Mesenteric fat pad (tissue), 1 donor: ENCODE results near the gene STKLD1. TPM values are rescaled to one million over a fixed set of nuclear protein-coding genes. Genes with fewer than 3 reads are reported as not detected.
A peak's percentile ranks its signal among the peaks of the same experiment; 100 is the strongest.
"Not testable (repeated sequence)": the region's sequence is repeated elsewhere in the genome, so short reads cannot be mapped to it uniquely, and the experiment has no call there.

Experiments
- DNase-seq: peaks from one replicate; pipeline ENCODE4 v3.0.0-alpha.2; 2020; ENCODE audit warnings: low spot score
- total RNA-seq: library from RNA; stranded (reverse); fragmentation: NEBNext Ultra II Directional; extraction: Animal tissue kit (Norgen Biotek cat#: 25700); gene quantifications from one replicate; pipeline ENCODE4 v1.2.1, GENCODE V29; 2021
- donor health status: DM: yes; HTN: yes; CAD: no.

Gene STKLD1
- total RNA-seq, 1 donor from 2014 or later: not detected

DNA sequence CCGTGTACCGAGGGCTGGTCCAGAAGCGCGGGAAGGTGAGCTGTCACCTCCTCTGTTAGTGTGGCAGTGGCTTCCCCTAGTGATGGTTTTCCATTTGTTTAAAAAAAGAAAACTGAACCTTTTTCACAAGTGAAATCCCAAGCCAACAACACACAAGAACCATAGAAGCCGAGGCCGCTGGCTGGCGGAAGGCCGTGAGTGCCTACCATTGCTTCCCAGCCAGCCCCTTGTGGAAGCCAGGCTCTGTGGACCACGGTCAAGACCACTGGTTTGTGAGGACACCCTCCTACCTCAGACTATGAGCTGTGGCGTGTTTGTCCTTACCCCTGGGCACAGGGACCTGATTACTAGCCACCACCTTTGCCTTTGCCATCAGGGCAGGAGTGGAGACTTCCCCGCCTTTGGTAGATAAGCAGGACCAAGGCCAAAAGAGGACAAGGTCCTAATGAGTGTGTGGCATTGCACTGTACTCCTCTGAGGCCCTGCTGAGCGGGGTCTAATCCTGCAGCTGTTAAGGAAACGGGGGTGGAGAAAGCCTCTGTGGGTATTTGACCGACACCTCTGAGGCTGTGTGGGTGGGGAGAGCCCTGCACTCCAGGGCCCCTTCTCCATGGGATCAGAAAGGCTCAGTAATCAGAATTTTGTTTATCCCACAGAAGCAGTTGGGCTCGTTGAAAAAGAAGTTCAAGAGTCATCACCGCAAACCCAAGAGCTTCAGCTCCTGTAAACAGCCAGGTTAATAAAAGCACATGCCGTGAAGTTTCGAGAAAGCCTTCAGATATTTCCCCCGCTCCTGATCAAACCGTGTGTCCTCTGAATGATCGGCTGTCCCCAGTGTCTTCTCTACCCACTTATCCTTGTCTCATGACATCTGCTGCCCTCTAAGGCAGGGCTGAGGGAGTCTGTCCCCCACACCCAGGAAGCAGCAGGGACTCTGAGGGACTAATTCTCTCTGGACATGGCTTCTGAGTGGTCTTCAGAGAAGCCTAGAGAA, 15.5 kb upstream of the STKLD1 start:
- DNase-seq: no peak

DNA sequence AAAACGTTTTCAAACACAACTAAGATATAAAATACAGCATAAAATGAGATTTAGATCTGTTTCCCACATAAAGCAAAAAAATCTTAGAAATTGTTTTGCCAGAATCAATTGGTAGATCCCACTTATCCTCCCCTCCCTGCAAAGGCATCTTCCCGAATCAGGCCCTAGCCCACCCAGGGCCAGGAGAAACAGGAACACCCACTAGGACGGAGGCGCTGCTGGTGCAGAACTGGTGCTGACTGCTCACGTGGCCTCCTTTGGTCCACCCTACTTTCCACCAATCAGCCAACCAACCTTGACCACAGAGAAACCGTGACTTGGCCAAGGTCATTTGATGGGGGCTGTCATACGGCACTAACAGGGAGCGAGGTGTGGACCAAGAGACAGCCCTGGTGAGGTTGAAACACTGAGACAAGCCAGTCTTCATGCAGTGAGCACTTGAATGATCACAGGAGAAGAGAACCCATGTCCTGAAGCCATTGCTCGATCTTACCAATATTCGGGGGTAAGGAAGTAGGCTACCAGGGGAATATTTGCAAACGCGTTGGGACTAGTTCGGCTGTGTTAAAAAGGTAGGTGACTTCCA, 14.6 kb upstream of the STKLD1 start:
- DNase-seq: no peak

DNA sequence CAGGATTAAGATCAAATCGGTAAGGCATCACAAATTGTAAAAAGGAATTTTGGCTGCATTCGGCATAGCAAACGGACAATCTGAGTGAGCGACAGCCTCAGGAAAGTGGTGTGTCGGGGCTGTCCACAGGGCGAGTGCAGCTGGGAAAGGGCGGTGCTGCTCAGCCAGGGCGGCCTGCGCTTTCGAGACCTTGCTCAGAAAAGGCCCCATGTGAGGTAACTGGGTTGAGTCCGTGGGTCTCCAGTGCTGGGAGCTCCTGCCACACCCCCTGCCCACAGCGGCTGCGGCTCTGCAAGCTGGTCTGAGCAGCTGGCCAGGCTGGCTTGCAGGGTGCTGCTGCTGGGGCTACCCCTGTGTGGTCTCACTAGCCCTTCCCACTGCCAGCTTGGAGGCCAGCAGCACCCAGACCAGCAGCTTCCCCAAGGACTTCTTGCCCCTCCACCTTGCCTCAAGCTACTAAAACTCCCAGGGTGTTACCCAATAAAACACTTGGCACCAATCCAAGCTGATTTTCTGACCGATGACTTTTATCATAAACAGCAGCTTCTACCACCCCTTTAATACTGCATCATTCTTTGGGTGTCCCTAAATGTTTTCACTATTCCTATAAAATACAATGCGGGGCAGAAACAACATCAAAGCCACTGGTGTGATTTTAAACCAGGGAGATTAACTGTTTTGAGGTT, 13.7 kb upstream of the STKLD1 start:
- no peak for DNase-seq

DNA sequence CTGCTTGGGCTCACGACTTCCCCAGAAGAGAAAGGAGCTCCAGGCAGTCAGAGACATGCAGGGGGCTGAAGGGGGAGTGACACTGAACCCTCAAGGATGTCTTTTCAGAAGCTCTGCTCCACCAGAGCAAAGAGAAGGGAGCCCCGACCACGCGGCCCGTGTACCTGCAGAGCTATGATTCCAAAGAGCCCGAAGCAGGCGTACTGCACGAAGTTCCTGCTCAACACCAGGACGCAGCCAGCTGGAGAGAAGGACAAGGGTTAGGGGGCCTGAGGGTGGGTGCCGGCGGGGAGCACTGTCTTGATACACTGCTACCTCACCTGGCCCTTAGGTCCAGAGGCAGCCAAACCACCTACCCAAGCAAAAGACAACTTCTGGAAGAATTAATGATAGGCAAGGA, 9.7 kb upstream of the STKLD1 start:
- peak; percentile 86 for DNase-seq

DNA sequence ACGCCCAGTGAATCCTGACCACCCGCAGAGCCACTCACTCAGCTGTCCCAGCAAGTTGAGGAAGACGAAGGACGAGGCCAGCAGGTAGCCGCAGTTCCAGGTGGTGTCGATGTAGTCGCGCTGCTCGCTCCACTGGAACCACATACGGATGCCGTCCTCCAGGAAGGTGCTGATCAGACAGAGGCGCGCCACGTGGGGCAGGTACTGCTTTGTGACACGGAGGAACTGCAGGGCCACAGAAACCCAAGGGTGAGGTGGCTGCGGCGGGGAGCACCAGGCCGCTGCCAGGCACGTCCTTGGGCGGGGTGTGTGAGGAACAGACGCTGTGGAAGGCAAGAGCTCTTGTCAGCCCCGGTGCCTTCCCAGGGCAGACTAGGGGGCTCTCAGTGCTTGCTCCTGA, 8.9 kb upstream of the STKLD1 start:
- peak; percentile 81 for DNase-seq

DNA sequence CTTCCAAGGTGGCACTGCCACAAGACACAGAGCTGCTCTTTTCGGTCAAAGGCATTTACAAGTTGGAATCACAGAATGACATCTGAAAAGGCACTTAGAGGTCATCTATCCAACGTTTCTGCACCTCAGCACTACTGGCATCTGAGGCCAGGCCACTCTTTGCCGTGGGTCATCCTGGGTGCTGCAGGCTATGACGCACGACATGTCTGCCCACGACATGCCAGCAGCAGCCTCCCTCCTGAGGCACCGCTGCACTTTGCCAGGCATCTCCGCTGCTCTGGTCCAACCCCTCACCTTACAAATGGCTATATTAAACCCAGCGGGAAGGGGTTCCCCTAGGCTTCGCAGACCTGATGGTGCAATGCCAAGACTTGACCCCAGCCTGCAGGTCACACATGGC, 8.4 kb upstream of the STKLD1 start:
- DNase-seq: no peak

DNA sequence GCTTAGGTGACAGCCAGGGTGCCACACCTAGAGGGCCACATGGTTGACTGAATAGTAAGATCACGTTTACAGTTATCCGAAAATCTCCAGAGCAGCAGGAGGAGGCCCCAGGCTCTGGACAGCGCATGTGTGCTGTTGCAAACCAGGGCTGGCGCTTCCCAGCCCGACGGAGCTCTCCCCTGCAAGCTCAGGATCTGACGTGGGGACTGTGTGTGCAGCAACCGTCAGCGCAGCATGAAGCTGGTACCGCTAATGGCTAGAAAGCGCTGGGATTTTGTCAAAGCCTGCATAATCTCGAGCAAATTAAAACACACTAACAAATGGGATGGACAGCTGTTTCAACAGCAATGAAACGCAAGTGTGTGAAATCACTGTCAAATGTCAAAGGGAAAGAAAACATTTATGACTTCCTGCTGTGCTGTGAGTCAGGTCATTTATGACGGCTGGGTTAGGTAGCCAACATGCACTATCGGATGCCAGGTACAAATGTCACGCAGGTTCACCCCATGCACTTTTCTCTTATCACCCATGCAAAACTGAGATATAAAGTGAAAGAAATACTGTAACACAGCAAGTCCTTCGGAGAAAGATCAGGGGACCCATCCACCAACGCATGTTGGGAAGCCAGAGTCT, 7.8 kb upstream of the STKLD1 start:
- no peak for DNase-seq

DNA sequence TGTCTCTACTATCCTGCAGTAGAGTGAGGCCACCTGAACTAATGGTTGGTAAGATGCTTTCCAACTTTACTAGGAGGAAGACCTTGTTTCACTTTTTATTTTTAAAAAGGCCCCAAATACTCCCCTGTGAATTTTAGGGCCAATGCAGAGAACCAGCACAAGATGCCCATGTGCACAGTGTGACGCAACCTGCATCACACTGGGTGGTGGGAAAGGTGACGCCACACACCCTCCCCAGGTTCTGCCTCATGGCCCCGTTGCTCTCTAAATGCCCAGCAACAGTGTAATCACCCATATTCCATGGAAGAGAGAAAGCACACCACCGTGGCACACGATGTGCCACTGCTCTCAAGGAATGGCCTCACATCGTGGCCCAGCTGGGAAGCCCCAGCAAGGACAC, 6.7 kb upstream of the STKLD1 start:
- DNase-seq: no peak

DNA sequence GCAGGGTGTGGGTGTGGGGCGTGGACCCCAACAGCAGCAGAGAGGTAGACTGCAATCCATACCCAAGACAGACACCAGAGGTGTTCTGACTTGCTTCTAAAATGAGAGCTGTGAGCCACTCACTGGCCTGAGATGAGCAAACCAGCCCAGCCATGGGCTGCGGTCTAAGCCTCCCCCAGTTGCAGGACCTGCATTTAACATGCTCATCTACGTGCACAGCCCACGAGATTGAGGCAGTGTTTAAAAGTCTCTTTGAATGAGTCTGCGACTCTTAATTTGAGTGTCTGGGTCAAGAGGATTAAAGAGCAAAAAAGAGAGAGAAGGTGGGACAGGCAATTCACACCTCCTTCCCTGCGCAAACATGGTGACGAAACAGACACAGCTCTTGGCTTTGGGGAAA, 6.2 kb upstream of the STKLD1 start:
- no peak for DNase-seq

DNA sequence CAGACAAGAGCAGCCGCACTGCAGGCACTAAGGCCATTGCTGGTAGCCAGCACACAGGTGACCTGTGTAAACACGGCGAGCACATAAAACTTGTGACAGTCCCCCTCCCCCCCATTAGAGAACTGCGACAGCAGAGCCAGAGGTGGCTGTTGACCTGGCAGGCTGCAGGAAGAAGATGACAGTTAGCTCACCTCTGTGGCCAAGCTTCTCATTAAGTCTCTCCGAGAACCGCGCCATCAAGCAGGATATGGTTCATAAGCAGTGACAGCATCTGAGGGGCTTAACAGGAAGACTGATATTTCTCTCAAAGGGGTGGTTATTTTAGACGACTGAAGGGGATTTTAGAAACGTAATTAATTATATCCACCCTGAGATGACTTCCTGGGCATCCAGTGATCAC, 5.5 kb upstream of the STKLD1 start:
- no peak for DNase-seq

DNA sequence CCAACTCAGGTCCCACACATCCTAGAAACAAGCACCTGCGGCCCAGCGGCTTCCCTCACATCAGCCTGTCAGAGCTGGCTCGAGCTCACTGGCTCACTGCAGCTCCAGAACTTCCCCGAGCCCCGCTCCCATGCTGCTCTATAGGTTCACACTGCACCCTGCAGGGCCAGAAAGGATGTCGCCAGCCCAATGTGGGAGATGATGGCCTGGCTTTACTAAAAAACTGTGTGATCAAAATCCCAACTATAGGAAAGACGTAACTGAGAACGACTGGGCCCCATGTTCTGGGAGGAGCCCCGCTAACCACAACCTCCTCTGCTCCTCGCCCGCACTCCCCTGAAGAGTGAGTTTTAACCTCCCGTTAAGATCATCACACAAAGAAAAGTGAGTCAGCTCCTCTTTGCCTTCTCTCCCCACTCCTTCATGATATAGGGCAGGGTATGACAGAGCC, 4.9 kb upstream of the STKLD1 start:
- no peak for DNase-seq

DNA sequence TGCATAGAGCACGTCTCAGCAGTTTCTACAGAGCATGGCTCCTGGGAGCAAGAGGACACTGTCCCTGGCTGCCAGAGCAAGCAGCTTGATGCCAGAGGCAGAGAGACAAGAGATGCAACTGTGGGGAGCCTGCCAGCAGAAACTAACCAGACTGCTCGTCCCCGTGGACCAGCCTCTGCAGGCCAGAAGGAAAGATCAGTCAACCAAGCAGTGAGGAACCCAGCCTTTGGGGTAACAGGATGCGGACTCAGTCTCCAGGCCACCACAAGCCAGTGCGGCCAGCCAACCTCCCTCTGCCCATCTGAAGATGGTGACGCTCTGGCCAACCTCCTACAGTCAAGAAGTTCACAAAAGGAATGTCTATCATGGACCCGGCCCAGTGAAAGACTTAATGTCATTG, 4.0 kb upstream of the STKLD1 start:
- DNase-seq: no peak

DNA sequence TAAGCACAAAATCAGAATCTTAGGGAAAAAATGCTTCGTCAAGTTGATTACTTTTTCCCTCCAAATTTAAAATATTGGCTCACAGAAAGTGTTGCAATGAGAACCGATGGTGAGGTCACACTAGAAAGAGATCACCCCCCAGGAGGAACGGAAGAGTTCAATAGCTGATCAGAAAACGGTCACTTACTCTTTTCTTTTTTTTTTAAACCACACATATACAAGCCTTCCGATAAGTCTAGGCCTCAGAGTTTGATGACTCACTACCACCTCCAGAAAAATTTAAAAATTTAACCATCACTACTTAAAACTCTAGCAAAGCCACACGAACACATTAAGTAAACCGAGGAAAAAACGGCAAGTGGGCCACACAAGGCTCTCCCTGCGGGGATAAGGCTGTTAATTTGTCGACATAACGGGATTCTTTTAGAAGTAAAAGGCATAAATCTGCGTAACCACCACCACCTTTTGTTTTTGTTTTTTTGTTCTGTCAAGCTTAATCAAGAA, 1.5 kb upstream of the STKLD1 start:
- no peak for DNase-seq

DNA sequence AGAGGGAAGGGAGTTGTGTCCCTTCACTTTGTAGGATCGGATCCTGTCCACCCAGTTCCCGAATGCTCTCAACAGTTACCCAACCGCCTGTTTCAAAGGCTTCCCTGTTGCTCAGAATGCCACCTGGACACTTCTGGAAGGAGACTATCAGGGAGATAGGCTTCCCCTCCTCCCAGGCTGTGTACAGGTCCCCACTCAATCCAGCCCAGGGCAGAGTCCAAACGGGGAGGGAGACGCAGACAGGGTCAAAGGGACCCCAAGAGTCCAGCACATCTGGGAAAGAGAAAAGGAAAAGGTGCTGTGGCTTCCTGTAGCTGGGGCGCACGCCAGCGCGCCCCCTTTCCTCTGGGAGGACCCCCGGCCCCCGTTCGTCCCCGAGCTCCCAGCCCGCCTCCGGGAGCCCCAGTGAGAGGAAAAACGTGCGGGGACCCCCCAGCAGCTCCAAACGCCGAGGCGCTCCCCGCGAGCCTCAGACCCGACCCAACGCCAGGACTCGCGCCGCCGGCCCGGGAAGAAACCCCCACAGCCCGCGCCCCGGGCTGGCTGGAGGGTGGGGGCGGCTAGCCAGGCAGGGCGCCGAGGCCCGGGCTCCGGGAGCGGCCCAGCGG, 946 bp upstream of the STKLD1 start:
- DNase-seq: no peak

DNA sequence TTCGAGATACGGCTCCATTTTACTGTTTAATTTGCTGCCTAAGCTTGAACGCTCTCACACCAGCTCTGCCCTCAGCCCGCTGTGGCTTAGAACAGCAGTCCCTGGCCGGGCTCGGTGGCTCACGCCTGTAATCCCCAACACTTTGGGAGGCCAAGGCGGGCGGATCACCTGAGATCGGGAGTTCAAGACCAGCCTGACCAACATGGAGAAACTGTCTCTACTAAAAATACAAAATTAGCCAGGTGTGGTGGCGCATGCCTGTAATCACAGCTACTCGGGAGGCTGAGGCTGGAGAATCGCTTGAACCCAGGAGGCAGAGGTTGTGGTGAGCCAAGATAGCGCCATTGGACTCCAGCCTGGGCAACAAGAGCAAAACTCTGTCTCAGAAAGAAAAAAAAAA, 1.1 kb downstream of the STKLD1 start:
- not testable (repeated sequence) for DNase-seq

DNA sequence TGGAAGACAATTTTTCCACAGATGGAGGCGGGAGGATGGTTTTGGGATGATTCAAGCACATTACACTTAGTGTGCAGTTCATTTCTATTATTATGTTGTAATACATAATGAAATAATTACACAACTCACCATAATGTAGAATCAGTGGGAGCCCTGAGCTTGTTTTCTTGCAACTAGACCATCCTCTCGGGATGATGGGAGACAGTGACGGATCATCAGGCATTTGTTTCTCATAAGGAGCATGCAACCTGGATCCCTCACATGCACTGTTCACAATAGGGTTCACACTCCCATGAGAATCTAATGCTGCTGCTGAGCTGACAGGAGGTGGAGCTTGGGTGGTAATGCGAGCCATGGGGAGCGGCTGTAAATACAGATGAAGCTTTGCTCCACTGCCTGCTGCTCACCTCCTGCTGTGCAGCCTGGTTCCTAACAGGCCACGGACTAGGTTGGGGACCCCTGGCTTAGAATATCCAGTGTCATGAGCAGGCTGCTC, 1.6 kb downstream of the STKLD1 start:
- no peak for DNase-seq

DNA sequence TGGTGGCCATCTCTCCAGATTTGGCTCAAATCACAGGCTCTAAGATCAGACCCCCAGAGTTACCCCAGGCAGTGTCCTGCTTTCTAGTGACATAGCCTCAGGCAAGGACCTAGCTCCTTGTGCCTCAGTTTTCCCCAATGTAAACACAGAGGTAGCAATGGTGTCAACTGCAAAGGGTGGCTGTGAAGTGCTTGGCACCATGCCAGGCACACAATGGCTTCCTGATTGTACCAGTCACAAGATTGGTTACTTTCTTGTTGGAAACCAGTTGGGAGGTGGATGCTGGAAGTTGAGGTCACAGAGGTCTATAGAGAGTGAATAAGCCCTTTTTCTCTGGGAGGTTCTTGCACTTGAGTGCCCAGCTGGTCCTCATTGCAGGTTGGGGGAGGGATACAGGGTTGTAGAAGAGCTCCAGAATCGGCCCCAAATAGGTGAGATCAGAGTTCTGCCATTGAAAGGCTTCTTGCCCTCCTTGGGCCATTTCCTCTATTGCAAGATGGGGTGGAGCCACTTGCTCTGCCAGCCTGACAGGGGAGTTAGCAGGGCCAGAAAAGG, 2.3 kb downstream of the STKLD1 start:
- no peak for DNase-seq

DNA sequence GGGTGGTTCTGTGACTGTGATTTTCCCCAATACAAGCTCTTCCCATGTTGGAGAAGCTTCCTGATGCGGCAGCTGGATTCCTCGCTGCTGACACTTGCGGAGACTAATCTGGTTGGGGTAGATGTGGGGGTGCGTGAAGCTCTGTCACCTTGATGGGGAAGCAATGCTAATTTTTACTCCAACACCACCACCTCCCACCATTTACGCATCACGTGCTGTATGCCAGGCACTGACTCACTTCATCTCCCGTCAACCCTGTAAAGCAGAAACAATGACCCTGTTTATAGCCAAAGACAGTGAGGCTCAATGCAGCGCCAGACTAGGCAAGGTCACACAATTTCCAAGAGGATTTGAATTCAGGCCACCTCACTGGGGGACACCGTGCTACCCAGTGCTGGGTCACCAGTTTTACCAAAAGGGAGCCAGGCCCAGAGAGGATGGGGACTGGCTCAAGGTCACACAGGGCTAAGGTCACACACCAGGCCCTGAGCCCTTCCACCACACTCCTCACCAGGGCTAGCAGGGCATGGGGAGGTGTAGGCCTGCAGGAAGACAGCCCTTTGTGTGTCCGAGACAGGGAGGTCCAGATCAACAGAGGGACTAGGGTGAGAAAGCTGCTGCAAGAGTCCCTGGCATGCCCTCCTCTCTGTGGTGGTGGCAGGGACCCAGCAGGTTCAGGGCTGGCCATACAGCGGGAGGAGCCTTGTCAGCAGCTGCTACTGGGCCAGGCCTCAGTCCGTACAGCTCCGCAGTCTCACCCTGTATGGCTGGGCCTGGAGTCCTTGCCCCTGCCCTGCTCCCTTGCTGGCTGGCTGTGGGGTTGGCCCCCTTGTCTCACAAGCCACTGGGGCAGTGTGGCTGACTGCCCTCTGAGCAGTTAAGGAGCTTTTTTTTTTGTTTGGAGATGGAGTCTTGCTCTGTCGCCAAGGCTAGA, 3.3 kb downstream of the STKLD1 start:
- no peak for DNase-seq

DNA sequence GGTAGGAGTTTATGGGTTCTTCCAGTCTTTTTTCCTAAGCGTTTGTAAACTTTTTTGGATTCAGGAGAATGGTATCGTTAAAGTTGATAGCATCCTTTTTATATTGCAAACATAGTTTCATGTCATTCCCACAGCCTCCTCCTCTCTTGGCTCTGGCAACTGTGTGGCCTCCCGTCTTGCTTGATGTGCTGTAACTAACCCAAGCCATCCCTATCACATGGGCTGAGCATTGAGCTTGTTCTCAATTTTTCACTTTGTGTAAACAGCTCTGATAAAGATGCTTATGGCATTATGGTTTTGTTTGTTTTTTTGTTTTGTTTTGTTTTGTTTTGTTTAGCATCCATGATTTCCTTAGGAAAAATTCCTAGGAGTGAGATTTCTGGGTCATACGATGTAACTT, 4.6 kb downstream of the STKLD1 start:
- DNase-seq: no peak
